GM21529 (cell line): ENCODE data around the gene DOK7.
"Not testable (repeated sequence)": the region's sequence is repeated elsewhere in the genome, so short reads cannot be mapped to it uniquely, and the experiment has no call there.

Experiments used
- ATAC-seq: cut with Tn5 transposase; IDR thresholded peaks from one replicate; pipeline ENCODE4 v1.9.1; 2021; ENCODE audit not compliant: unreplicated experiment

Gene DOK7

DNA sequence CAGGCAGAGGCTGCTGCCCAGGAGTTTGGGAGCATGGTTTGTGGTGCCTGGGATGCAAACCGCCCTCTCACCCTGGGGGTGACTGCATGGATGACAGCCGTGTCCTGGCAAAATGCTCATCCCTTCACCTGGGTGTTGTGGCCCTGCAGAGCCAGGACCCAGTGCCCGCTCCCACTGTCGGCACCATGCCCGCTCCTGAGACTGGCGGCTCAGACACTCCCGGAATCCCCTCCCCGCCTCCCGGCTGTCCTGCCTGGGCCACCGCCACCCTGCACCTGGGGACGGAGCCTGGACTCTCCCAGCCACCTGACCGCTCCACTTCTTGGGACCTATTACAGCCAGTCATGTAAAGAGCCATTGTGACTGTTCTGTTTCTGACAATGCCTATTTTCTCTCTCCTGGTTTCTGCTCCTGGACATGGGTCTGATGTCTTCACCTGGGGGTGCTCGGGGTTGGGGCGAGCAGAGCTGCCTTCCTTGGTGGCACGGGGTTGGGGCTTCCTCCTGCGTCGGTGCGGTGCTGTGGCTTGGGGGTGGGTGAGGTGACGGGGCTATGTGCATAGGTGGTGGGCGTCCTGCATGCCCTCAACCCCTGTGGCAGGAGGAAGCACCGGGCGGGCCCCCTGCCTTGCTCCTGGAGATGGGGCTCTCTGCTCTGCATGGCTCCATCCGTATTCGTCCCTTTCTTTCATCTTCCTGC lies 38.2 kb downstream of the DOK7 start:
- ATAC-seq: no peak

GRCh38 chr4:3501825-3502425 lies 38.8 kb downstream of the DOK7 start:
- ATAC-seq: no peak

GRCh38 chr4:3502941-3503936 lies 40.1 kb downstream of the DOK7 start:
- no peak for ATAC-seq

GRCh38 chr4:3505231-3505630 lies 42.1 kb downstream of the DOK7 start:
- no peak for ATAC-seq

DNA sequence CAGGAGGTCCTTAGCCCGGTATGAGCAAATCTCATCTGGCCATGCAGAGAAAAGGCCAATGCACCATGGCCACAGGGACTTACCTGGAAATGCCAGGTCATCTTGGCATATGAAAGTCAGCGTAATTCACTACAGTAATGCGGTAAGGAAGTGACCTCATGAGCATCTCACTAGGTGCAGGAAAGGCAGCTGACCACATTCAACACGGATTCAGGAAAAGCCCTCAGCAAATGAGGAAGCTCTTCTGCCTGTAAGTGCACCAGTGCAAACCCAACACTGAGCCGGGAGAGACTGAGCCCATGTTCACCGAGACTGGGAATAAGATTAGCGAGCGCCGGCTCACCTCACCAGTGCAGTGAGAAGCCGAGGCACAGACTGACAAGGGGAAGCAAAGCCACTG lies 45.4 kb downstream of the DOK7 start:
- ATAC-seq: no peak

GRCh38 chr4:3510481-3510880 lies 47.4 kb downstream of the DOK7 start:
- no peak for ATAC-seq

GRCh38 chr4:3511187-3511586 lies 48.1 kb downstream of the DOK7 start:
- ATAC-seq: no peak

GRCh38 chr4:3511601-3512000 lies 48.5 kb downstream of the DOK7 start:
- not testable (repeated sequence) for ATAC-seq

DNA sequence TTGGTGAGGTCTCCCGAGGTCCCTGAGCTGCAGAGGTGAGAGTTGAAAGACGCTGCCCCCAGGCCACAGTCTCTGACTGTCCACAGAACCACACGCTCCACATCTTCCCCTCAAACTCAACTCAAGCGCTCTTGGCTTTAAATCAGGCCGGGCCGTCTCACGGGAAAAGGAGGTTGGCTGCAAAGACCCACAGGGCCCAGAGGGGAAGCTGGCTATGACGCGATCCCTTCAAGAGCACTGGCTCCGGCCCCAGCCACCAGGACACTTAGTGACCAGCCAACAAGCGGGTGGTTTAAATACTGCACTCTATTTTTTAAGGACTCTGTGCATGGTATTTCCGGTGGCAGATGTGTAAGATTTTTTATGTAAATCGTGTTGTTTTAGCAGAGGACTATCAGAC lies 49.2 kb downstream of the DOK7 start:
- ATAC-seq: no peak

- no peak for ATAC-seq
Measured at GRCh38 chr4:3512719-3513118, 49.6 kb downstream of the DOK7 start.

DNA sequence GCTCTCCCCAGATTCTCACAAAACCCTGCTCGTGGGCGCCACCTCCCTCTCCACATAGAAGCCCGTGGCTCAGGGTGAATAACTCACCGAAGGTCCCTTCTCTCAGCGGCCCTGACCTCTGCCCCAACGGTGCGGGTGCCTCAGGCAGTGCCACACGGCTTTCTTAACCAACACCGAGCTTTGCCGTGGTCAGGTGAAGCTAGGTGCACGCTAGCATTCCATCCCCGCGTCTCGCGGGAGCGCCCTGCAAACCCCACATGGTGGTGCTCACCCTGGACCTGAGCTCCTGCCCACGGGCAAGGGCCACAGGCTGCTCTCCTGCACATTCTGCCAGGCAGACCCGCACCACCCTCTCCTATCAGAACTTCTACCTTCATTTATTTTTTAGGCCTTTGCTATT lies 50.7 kb downstream of the DOK7 start:
- no peak for ATAC-seq

DNA sequence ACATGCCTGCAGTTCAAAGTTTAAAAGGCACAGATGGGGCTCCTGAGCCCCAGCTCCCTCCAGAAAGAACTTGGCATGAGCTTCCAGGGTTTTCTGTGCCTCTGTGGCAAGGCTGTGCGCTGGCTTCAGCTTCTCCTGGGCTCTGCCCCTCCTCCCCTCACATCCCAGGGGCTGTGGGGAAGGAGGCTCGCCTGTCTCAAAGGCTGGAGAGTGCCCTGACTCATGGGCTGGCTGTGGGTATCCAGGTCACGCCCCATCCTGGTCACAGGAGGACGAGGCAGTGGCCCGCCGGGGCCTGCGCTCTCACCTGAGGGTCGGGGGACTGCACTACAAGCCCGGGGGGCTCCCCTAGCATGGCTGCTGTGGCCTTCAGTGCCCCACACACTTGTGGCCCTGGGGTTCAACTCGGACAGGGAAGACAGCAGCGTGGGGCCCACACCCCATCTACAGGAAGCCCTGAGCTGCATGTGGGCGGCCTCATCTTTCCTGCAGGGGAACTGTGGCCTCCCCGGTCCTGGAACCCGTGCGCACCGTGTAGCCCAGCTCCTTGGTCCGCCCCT lies 51.2 kb downstream of the DOK7 start:
- ATAC-seq: no peak

DNA sequence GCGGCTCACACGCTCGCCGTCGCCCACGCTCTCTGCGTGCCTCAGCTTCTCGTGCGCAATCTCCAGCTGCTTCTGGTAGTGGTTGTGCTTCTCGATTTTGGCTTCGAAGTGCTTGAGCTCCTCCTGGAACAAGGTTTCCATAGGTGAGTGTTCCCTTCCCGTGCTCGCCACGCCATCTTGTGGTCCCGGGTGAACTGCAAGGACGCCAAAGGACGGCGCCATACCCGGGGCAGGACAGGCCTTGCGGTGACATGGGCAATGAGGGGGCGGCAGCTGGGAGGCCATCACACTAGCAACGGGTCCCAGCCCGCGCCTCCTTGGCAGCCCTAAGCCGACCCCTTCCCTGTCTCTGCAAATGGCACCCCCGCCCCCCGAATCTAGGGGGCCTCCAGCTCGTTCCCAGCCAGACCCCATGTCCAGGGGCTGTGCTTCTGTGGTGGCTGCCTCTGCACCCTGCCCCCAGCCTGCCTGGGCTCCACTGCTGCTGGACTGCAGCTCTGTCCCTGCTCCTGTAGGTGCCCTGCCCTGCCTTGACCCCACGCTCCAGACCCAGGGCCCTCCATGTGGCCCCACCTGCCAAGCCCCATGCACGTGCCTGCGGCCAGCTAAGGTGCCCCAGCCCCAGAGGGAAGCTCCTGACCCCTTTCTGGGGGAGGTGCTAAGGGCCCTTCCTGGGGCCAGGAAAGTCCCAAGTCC lies 51.8 kb downstream of the DOK7 start:
- ATAC-seq: no peak

- ATAC-seq: no peak
Measured at GRCh38 chr4:3515646-3516045, 52.5 kb downstream of the DOK7 start.

DNA sequence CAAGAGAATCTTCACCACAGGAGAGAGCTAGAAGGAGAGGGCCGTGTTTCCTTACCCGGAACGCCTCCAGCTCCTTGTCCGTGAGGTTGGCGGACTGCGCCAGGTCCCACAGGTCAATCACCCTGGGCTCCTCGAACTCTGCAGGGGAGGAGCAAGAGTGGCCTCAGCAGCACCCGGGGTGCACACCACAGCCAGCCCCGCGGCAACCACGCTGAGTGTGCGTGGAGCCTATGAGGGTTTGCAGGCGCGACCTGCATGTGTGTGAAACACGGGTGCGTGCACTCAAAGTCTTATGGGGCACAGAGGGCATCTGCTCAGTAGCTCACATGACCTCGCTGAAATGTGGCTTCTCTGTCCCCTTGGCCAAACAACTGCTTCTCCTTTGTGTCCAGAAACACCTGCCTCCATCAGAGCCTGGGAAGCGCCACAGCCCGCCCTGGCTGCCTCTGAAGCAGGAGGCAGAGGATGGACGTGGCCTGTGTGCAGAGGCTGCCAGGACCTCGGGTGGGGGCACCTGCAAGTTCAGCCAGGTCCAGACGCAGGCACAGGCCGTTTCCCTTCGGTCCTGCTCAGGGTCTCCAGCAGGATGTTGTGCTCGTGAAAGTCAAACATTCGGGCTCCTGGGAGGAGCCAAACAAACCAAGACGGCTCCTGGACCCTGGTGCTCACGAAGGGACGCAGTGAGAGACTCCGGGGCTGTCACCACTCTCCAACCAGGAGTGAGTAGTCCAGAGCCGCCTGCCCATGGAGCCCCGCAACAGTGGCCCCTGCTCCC lies 53.1 kb downstream of the DOK7 start:
- ATAC-seq: no peak

DNA sequence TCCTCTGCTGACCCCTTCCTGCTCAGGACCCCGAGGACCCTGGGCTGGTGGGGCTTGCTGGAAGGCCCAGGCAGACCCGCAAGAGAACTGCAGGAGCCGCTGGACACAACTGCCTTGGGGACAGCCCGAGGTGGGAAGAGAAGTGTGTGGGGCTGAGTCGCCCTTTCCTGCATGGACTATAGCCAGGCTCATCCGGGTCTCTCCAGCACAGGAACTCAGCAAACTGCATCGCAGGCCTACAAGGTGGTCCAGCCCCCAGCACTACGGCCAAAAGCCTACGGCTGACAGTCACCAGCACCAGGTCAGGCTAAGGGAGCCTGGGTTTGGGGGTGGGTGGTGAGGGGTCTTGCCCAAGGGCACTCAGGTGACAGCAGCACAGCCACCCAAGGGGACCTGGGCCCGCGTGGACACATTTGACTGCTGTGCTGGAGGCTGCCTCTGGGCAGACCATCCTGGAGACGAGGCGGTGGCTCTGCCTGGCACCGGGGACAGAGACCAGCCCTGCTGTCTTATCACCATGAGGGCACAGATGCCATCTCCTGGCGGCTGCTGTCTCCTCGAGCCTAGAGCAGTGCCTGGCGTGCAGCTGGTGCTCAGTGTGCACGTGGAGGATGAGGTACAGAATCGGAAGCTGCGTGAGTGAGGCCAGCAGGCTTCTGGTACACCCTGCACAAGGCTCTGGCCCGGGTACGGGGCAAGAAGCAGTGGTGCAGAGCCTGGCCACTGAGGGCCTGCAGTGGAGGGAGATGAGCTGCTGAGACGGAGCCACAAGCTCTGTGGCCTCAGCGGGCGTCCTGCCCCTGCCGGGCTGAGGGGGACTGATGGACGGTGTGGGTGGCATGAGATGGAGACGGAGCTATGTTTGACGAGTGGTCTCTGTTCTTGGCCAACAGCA lies 54.0 kb downstream of the DOK7 start:
- no peak for ATAC-seq

GRCh38 chr4:3517731-3518510 lies 54.8 kb downstream of the DOK7 start:
- no peak for ATAC-seq

DNA sequence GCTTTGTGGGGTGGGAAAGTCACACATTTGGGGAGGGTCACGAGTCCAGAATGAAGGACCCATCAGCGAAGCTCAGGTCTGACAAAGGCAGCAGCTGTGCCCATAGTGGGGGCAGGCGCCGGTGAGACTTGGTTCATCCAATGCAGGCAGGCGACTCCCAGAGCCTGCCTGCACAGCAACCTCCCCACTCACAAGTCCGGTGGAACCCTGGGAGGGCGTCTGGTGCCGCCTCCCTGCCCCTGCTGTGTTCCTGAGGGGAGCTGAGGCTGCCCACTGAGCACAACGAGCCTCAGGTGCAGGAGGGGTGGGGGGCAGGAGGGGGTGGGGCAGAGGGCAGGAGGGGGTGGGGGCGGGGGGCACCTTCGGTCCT lies 55.4 kb downstream of the DOK7 start:
- no peak for ATAC-seq
